Adrenal gland (tissue), 12 donors: Measurements from ENCODE around the gene CDK14. TPM values are rescaled to one million over a fixed set of nuclear protein-coding genes. Genes with fewer than 3 reads are reported as not detected.

Experiments
- DNase-seq, 7 donors: peaks; one replicate each; pipeline ENCODE4 v3.0.0-alpha.2; 2019 to 2020
- H3K27ac ChIP-seq, 5 donors: fragments of 200-600 bp; sonication (generic) in 4 of 5; 1 replicate in 3 of 5; 2 replicates in 2 of 5; pipeline versions ENCODE4 v1.5.1 to v1.8.0; 2016 to 2020; ENCODE audit warnings: mild to moderate bottlenecking in 1 of 5
- H3K27me3 ChIP-seq: fragments of 200-600 bp; 2 replicates; pipeline ENCODE4 v1.8.0; 2021
- H3K36me3 ChIP-seq, 2 donors: fragments of 200-600 bp; replicated peaks in 1 of 2; 1 replicate in 1 of 2; 2 replicates in 1 of 2; pipeline versions ENCODE4 v1.5.1 to v1.8.0; 2018 to 2022
- H3K4me1 ChIP-seq, 2 donors: fragments of 200-600 bp; replicated peaks in 1 of 2; 1 replicate in 1 of 2; 2 replicates in 1 of 2; pipeline versions ENCODE4 v1.5.1 to v1.8.0; 2018 to 2021
- H3K4me3 ChIP-seq, 4 donors: fragments of 200-600 bp; sonication (generic) in 3 of 4; one replicate each; pipeline ENCODE4 v1.5.1; 2016 to 2018
- H3K9me3 ChIP-seq, 3 donors: fragments of 200-600 bp; sonication (generic) in 1 of 3; replicated peaks in 1 of 3; 1 replicate in 2 of 3; 2 replicates in 1 of 3; pipeline versions ENCODE4 v1.5.1 to v1.8.0; 2016 to 2021
- POLR2A ChIP-seq, 2 donors: fragments of 450-650 bp; IDR thresholded peaks; one replicate each; pipeline ENCODE4 v1.6.1; 2017; ENCODE audit warnings: antibody characterized with exemption in 2 of 2, mild to moderate bottlenecking in 2 of 2, moderate library complexity in 1 of 2
- WGBS, 4 donors: extraction: QIAGEN DNeasy Blood & Tissue Kit in 2 of 4; methylation state at CpG; one replicate each; pipeline versions ENCODE4 v1.1.5 to v1.1.7; 2013 to 2017; 5-methylcytosine and 5-hydroxymethylcytosine counted together
- intact Hi-C, 2 donors: fragments of 100-400 bp; cut with DNase I; formaldehyde crosslinking; loops; one replicate each; pipeline versions ENCODE4 v1.14.1 to v1.15.0; 2022 to 2023
- polyA plus RNA-seq, 3 donors: library from polyadenylated mRNA; stranded (reverse); fragments of 200-250 nt in 2 of 3; fragments of 350-450 nt in 1 of 3; fragmentation: Illumina TruSeq in 1 of 3; extraction: RNeasy Lipid Tissue Mini Kit (QIAGEN cat#74804) in 1 of 3; gene quantifications; one replicate each; pipeline ENCODE4 v1.2.3, GENCODE V29; 2013 to 2014
- total RNA-seq, 9 donors: library from RNA; depleted of rRNA in 4 of 9; stranded (reverse); fragments of >200 nt in 4 of 9; fragments of 120-200 nt in 1 of 9; fragmentation: NEBNext Ultra II Directional in 1 of 9; extraction: Animal tissue kit (Norgen Biotek cat#: 25700) in 1 of 9; gene quantifications; one replicate each; pipeline versions ENCODE4 v1.1.0 to v1.2.4, GENCODE V29; 2013 to 2023
- TF ChIP-seq, protein P1 (sequence below), 6 experiments: fragments of 450-650 bp in 4 of 6; fragments of 200-600 bp in 2 of 6; sonication (generic) in 1 of 6; IDR thresholded peaks; 1 replicate in 5 of 6; 2 replicates in 1 of 6; pipeline versions ENCODE4 v1.5.1 to v1.8.0; 2016 to 2021; ENCODE audit warnings: antibody characterized with exemption in 6 of 6, mild to moderate bottlenecking in 2 of 6, moderate library complexity in 1 of 6
- donor health status: healthy with polysubstance abuse.
- donor health status: Bipolar disorder and iron deficiency.
- donor health status: DM: yes; HTN: yes; CAD: no.
- donor health status: DM: no; HTN: no; CAD: no.
- donor health status: DM: no; HTN: no; CAD: no.
- donor health status: DM: yes; HTN: yes; CAD: no.

Gene CDK14
- total and polyA plus RNA-seq, 12 donors = 1.9 to 14.5 (median 7.6) TPM

DNA sequence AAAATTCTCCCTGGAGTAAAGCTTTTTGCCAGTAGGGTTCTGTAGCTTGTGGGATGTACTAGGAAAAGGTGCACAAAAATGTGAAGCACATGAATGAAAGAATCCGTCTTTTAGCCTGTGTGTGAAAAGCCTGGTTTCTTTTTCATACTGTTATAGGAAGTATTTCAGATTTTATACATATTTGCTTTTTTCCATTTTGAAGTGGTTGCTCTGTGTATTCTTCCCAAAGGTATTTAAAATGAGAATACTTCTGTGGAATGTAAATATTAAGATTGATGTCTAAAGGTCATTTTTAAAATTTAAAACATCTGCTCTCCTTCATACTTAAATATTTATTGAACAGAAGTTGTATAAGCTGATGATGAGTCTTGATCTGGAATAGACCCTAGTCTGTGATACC is 96.8 kb downstream of the CDK14 start:
- Histone ChIP-seq H3K27ac (no peak overlapping the region), H3K4me1 (no peaks in the 10 kb centered on the region), H3K36me3 (no peaks in the 10 kb centered on the region), H3K9me3 (no peaks in the 10 kb centered on the region), H3K4me3 (no peak overlapping the region), H3K27me3 (no peaks in the 10 kb centered on the region)
- intact Hi-C loops = no loop called here
- 75 to 96% (median 88%) methylated on average over 1 of the region's 1 CpG for WGBS, 4 donors
- no peak for DNase-seq
- TF ChIP-seq, protein P1, sequence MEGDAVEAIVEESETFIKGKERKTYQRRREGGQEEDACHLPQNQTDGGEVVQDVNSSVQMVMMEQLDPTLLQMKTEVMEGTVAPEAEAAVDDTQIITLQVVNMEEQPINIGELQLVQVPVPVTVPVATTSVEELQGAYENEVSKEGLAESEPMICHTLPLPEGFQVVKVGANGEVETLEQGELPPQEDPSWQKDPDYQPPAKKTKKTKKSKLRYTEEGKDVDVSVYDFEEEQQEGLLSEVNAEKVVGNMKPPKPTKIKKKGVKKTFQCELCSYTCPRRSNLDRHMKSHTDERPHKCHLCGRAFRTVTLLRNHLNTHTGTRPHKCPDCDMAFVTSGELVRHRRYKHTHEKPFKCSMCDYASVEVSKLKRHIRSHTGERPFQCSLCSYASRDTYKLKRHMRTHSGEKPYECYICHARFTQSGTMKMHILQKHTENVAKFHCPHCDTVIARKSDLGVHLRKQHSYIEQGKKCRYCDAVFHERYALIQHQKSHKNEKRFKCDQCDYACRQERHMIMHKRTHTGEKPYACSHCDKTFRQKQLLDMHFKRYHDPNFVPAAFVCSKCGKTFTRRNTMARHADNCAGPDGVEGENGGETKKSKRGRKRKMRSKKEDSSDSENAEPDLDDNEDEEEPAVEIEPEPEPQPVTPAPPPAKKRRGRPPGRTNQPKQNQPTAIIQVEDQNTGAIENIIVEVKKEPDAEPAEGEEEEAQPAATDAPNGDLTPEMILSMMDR (IDR thresholded peaks at IDR 0.05) = no peak
- TF ChIP-seq POLR2A (IDR thresholded peaks at IDR 0.05) = no peak

DNA sequence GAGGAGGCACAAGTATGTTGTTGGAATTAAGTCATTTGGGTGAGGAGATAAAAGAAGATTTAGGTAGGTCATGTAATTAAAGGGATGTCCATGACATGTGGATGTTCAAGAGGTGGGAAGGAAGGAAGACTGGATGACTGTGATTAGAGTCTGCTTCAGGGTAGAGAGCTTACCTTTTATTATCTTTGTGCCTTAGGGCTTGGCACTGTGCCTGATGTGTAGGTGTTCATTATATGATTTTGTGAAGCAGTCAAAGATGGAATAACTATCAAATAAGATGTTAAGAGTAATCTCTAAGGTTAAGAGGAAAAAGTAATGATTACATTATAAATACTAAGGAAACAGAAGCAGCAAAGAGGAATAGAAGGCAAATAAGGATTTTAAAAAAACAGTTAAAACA is 97.8 kb downstream of the CDK14 start:
- Histone ChIP-seq H3K27me3 (no peaks in the 10 kb centered on the region), H3K4me3 (no peak overlapping the region), H3K9me3 (no peaks in the 10 kb centered on the region), H3K36me3 (no peaks in the 10 kb centered on the region), H3K4me1 (no peaks in the 10 kb centered on the region), H3K27ac (no peak overlapping the region)
- no peak for TF ChIP-seq POLR2A (IDR thresholded peaks at IDR 0.05)
- TF ChIP-seq, protein P1 (IDR thresholded peaks at IDR 0.05) = no peak
- intact Hi-C loops = no loop called here
- DNase-seq = no peak

DNA sequence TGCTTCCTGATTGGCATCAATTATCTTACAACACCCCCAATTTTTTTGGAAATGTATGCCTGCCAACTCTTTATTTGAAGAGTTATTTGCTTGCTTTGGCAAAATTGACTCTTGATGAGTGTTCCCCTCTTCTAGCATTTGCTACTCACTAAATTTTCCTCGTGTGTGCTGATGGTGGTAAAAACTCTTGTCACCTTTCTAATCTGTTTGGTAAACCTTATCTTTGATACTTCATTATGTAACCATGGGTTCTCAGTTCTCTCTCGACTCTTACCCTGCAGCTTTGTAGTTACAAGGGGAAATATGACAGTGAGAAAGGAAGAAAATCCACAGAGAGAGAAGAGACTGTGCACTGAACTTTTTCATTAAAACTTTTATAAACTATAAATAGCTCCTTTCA is 102.5 kb downstream of the CDK14 start:
- Histone ChIP-seq H3K4me1 (no peaks in the 10 kb centered on the region), H3K9me3 (no peaks in the 10 kb centered on the region), H3K27ac (no peak overlapping the region), H3K4me3 (no peak overlapping the region), H3K27me3 (no peaks in the 10 kb centered on the region), H3K36me3 (no peaks in the 10 kb centered on the region)
- DNase-seq = no peak
- intact Hi-C loops = no loop called here
- 41 to 45% (median 44%) methylated on average over 2 of the region's 2 CpGs for WGBS, 4 donors
- TF ChIP-seq, protein P1 (IDR thresholded peaks at IDR 0.05) = no peak
- TF ChIP-seq POLR2A (IDR thresholded peaks at IDR 0.05) = no peak

DNA sequence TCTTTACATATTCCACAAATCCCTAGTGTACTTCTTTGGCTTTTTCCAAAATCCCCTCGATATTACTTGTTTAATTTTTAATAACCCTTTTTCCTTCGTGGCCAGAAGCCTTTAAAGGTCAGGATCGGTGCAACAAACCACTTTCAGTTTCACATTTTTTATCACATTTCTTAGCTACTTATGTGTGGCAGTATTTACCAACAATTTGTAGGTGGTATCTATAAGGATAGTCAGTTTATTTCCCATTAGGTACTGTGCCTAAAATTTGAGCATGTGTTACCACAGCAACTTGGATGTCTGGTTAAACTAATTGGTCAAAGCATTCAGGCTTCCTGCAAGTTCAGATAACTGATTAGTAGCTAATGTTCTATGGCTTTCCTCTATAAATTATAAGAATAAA is 104.9 kb downstream of the CDK14 start:
- H3K36me3 ChIP-seq = no peaks in the 10 kb centered on the region
- DNase-seq = no peak
- H3K27me3 ChIP-seq = no peaks in the 10 kb centered on the region
- WGBS, 4 donors = 18 to 29% (median 23%) methylated on average over 3 of the region's 3 CpGs
- TF ChIP-seq, protein P1 (IDR thresholded peaks at IDR 0.05) = no peak
- TF ChIP-seq POLR2A (IDR thresholded peaks at IDR 0.05) = no peak
- H3K4me1 ChIP-seq = no peaks in the 10 kb centered on the region
- intact Hi-C loops = no loop called here
- peak overlapping the region in 1 of 4 donors; percentile 49 for H3K4me3 ChIP-seq
- no peaks in the 10 kb centered on the region for H3K9me3 ChIP-seq
- peak overlapping the region in 1 of 5 donors; percentile 20 for H3K27ac ChIP-seq
